ENCODE measurements around the gene DAAM2.

- no peak for TF ChIP-seq CTCF (IDR thresholded peaks at IDR 0.05)
- TF ChIP-seq EP300 (IDR thresholded peaks at IDR 0.05): no peak
- TF ChIP-seq POLR2AphosphoS5 (IDR thresholded peaks at IDR 0.05): no peak
These were observed 94.7 kb downstream of the DAAM2 start for GRCh38 chr6:39886871-39887270.
